DMS114 treated with DMSO at 0.1 percent for 48 hours (cell line): ENCODE data around the gene CNRIP1.
"Not testable (repeated sequence)": the region's sequence is repeated elsewhere in the genome, so short reads cannot be mapped to it uniquely, and the experiment has no call there.

Source experiments
- DNase-seq: peaks from one replicate; lab custom pipeline; 2025; ENCODE audit not compliant: unreplicated experiment; lab: John Stamatoyannopoulos, UW

Gene CNRIP1, protein sequence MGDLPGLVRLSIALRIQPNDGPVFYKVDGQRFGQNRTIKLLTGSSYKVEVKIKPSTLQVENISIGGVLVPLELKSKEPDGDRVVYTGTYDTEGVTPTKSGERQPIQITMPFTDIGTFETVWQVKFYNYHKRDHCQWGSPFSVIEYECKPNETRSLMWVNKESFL

DNA sequence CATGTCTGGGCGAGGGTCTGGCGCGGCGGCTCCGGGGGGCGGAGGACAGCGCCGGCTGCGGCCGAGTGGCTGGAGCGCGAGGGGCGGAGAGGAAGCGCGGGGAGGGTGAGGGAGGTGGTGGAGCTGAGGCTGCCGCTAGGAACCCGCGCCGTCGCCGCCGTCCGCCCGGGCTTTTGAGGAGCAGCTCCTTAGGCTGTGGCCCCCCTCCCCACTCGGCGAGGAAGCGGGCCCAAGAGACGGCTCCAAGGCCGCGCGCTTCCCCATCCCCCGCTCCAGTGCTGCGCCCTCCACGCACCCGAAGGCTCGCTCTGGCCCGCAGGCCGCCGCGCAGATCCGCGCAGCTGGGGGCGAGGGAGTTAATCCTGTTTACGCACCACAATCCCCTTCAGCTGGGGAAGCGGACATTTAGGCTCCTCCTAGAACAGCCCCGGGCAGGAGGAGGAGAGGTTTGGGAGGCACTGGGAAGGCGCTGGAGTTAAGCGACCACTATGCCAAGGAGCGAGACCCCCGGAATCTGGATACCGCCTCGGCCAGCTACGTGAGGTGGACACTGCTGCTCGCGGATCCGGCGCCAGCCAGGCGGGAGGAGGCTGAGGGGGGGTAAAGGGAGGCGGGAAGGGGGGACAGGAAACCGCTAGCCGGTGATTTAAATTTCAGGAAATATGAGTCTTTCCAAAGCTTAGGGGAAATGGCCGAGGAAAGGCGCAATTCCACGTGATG is at the start of gene CNRIP1:
TSS of gene CNRIP1 (minus strand) at position 552 of the 720 bp plus-strand sequence. CDS start at position 3, 549 bp downstream.
- DNase-seq, result peak; percentile 68

GRCh38 chr2:68369337-68369734 is 49.6 kb upstream of the CNRIP1 start:
- DNase-seq, result no peak

- no peak for DNase-seq
Observed at GRCh38 chr2:68368654-68369336, 49.0 kb upstream of the CNRIP1 start.

DNA sequence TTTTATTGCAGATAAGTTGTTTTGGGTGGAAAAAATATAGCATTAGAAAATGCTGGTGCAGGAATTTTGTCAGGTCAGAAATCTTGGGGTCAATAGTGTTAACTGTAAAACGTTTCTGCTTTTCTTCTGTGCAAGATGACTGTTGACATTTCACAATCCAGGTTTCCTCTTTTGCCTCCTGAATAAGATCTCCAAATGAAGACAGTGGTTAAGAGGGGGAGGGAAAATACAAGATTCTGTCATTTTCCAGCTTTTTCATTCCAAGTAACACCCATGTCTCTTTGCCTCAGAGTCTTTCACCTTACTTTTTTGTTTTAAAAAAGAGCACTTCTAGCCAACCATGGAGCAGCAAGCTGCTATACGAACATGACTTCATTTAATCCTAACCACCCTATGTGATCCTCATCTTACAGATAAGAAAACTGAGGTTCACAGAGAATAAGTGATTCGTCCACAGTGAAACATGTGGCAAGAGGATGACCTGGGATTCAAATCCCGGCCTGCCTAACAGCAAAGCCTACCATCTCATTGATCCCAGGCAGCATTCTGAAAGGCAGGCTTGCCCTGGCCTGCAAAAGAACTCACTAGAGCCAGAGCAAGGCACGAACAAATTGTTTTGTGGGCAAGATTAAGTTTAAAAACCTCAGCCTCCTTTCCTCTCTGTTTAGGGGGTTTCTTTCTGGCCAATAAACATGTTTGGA is 48.4 kb upstream of the CNRIP1 start:
- DNase-seq, result no peak

GRCh38 chr2:68366083-68366560 is 46.4 kb upstream of the CNRIP1 start:
- DNase-seq, result no peak

DNA sequence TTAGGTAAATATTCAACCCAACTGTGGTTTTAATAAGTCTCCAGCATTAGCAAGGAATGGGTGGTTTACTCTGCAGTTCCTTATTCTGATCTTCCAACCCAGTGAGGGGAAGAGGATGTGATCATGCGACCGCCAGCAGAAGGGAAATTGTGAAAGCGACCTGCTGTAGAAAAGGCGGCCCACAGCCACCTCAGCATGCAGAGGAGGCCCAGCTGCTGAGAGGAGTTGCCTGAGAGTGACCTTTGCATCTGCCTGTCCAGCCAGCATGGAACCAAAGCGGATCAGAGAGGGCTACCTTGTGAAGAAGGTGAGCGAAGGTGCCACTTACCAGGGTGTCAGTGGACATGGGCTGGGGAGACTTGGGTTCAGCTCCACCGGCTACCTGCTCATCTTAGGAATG is 45.3 kb upstream of the CNRIP1 start, which contains the start of gene PLEK:
TSS of gene PLEK (plus strand) at position 196 of the 400 bp plus-strand sequence. CDS start at position 266, 70 bp downstream.
- DNase-seq, result no peak

DNA sequence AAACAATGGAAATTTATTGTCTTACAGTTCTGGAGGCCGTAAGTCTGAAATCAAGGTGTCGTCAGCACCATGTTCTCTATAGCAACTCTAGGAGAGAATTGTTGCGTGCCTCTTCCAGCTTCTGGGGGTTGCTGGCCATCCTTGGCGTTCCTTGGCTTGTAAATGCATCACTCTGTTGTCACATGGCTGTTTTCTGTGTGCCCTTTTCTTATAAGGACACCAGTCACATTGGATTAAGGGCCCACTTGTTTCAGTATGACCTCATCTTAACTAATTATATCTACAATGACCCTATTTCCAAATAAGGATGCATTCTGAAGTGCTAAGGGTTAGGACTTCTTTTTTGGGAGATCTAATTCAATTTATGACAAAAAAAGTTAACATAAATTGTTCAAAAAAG is 44.0 kb upstream of the CNRIP1 start:
- DNase-seq, result no peak

GRCh38 chr2:68362749-68363148 is 43.0 kb upstream of the CNRIP1 start:
- DNase-seq, result no peak

GRCh38 chr2:68362069-68362468 is 42.3 kb upstream of the CNRIP1 start:
- peak; percentile 55 for DNase-seq

- no peak for DNase-seq
Observed at GRCh38 chr2:68359889-68360288, 40.1 kb upstream of the CNRIP1 start.

- DNase-seq, result no peak
Observed at GRCh38 chr2:68357605-68358337, 38.0 kb upstream of the CNRIP1 start.

DNA sequence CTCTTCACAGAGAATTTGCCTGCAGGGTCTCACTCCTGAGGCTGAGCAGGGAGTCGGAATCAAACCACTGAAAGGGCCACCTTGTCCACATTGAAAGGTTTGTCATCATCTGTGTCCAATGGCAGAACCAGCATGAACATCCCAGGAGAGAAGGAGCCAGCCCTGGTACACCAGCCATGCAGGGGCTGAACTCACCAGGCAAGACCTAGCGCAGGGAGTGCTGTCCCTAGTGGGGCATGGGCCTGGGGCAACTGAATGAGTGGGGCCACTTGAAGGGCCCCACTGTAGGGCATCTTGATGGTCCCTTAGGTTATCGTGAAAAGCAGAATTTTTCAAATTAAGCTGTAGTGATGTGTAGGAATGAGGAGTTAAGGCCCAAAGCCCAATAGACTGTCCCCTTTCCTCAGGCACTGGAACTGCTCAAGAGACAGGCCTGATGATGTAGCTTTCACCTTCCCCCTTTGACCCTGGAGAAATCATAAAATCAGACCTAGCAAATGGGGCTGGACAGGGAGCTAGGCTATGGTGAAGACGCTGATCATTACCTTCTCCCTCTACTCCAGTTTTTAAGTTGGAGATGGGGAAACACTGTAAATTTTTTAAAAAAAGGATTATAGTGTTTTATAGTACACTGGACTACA is 37.0 kb upstream of the CNRIP1 start:
- DNase-seq, result no peak

DNA sequence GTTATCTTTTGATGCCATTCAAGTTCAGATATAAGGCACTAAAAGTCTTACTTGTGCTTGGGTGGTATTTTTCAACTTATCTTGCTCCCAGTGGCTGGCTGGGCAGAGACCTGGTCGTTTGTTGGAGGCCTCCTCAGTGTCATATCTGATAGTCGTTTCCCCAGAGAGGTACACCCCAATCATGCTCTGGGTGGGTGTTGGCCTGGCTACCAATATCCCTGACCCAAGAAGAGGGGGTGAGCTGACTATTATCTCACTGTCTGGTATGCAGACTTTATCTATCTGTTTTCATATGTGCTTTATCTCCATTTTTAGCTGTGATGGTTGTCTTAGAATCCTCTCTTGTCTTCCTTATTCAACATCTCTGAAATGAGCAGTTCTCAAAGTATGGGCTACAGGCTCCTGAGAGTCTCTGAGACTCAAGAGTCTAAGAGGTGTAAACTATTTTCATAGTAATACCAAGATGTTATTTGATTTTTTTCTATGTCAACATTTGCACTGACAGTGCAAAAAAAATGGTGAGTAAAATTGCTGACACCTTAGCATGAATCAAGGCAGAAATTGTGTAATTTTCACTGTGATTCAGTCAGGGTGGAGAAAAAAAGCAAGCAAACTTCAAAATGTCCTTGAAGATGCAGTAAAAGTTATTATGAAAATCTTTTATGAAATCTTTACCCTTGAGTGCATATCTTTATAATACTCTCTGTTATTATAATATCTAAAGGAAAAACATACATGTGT is 33.1 kb upstream of the CNRIP1 start:
- DNase-seq, result no peak

DNA sequence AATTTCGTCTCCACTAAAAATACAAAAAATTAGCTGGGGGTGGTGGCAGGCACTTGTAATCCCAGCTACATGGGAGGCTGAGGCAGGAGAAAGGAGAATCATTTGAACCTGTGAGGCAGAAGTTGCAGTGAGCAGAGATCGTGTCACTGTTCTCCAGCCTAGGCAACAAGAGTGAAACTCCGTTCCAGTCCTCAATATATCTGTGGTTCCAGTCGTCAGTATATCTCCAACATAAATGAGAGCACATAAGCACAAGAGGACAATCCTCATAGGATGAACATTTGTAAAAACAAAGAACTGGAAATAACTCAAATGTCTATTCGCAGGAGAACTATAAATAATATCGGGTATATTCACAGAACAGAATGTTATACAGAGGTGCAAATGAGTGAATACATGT is 32.2 kb upstream of the CNRIP1 start:
- no peak for DNase-seq

DNA sequence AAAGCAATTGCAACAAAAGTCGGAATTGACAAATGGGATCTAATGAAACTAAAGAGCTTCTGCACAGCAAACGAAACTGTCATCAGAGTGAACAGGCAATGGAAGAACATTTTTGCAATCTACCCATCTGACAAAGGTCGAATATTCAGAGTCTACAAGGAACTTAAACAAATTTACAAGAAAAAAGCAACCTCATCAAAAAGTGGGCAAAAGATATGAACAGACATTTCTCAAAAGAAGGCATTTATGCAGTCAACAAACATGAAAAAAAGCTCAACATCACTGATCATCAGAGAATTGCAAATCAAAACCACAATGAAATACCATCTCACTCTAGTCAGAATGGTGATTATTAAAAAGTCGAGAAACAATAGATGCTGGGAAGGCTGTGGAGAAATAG is 29.3 kb upstream of the CNRIP1 start:
- not testable (repeated sequence) for DNase-seq

DNA sequence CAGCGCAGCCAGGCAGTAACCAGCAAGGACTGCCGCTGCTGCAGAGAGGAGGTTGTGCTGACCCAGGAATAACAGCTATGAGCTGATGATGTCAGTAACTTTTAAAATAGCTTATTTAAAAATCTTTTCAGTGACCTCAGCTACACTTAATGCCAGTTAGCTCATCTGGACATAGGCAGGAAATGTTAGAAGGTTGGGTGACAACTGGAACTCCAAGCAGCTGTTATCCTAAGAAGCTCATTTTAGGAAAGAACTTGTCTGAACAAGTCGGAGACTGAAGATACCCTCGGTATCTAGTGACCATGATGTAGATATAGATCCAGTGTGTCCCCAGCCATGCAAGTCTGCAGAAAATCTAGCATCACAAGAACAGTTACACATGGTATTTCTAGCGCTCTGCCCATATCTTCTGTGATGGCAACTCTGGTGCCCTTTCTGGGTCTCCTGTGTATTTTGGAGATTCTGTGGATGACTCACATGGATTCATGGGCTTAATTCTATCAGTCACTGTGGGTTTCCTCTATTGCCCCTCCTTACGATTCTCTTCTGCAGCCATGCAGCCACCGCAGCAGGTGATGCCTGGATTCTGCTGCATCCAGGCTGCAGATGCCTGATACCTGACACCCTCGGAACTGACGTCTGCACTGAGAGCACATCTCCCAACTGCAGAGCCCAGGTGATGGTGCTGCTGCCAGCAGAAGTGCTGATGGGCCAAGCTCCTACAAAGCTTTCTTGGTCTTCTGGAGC is 25.6 kb upstream of the CNRIP1 start:
- DNase-seq, result no peak

- DNase-seq, result no peak
Observed at GRCh38 chr2:68344031-68344430, 24.3 kb upstream of the CNRIP1 start.

DNA sequence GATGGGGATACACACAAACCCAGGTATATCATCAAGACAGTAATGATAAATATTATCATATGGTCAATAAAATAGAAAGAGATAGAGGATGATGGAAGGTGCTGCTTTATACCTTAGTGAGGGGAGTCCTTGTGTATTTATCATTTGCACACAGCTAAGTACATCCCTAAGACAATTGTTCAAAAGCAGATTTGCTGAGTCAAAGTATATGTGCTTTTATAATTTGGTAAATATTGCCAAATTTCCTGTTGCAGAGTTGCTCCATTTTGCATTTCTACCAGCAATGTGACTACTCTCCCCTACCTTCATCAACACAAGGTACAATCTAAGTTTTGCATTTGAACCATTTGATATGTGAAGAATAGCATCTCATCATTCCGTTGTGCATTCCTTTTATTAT is 22.7 kb upstream of the CNRIP1 start:
- DNase-seq, result no peak

DNA sequence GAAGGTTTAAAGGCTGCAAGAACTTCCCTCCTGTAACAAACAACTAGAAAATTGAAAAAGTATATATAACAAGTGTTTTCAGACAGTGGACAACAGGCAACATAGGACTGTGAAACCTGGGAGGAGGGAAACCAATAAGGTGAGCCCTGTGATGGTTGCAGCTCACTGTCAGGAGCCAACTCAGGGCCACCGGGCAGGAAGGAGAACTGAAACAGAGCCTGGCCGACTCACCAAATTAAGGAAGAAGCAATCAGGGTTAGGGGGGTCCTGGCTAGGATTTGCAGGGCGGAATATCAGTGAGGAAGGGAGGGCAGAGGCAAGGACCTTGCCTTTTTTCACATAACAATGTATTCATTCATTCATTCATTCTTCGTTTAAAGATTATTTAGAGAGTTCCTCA is 21.8 kb upstream of the CNRIP1 start:
- DNase-seq, result no peak
